H9 (cell line): ENCODE measurements around the gene PLEKHO1. TPM values are rescaled to one million over a fixed set of nuclear protein-coding genes. Genes with fewer than 3 reads are reported as not detected.
A peak's percentile ranks its signal among the peaks of the same experiment; 100 is the strongest.

Experiments used
- DNase-seq: peaks from one replicate; pipeline ENCODE4 v3.0.0-alpha.2; 2017
- H2AFZ ChIP-seq: one replicate; pipeline ENCODE4 v1.6.1; 2013; ENCODE audit warnings: mild to moderate bottlenecking, low read length, control low read depth, moderate library complexity
- H2AK5ac ChIP-seq: 2 replicates; pipeline ENCODE4 v1.6.1; 2013; ENCODE audit warnings: low read length, control low read depth, mixed read lengths; ENCODE audit not compliant: insufficient read length
- H2BK120ac ChIP-seq: one replicate; pipeline ENCODE4 v1.6.1; 2013; ENCODE audit warnings: low read depth, mild to moderate bottlenecking, low read length, control low read depth, inconsistent platforms; ENCODE audit not compliant: poor library complexity, severe bottlenecking
- H2BK12ac ChIP-seq: 2 replicates; pipeline ENCODE4 v1.6.1; 2013; ENCODE audit warnings: low read length, control low read depth, mixed read lengths, low read depth; ENCODE audit not compliant: insufficient read length
- H2BK15ac ChIP-seq: 2 replicates; pipeline ENCODE4 v1.6.1; 2013; ENCODE audit warnings: low read depth, low read length, control low read depth
- H2BK20ac ChIP-seq: one replicate; pipeline ENCODE4 v1.6.1; 2013; ENCODE audit warnings: low read depth, mild to moderate bottlenecking, low read length, control low read depth, inconsistent platforms; ENCODE audit not compliant: poor library complexity, severe bottlenecking
- H2BK5ac ChIP-seq: 2 replicates; pipeline ENCODE4 v1.6.1; 2013; ENCODE audit warnings: low read length, control low read depth, mixed read lengths; ENCODE audit not compliant: insufficient read length
- H3K14ac ChIP-seq: 2 replicates; pipeline ENCODE4 v1.6.1; 2013; ENCODE audit warnings: low read length, control low read depth; ENCODE audit not compliant: insufficient read depth
- H3K18ac ChIP-seq: 2 replicates; pipeline ENCODE4 v1.6.1; 2013; ENCODE audit warnings: low read depth, mild to moderate bottlenecking, mixed read lengths, low read length, control low read depth; ENCODE audit not compliant: insufficient read length
- H3K23ac ChIP-seq: 2 replicates; pipeline ENCODE4 v1.6.1; 2013; ENCODE audit warnings: low read length, control low read depth, mixed read lengths, low read depth; ENCODE audit not compliant: insufficient read length
- H3K23me2 ChIP-seq: 2 replicates; pipeline ENCODE4 v1.6.1; 2013; ENCODE audit warnings: low read depth, mild to moderate bottlenecking, mixed read lengths, low read length, control low read depth; ENCODE audit not compliant: insufficient read length, poor library complexity, severe bottlenecking
- H3K27ac ChIP-seq: 2 replicates; pipeline ENCODE4 v1.5.1; 2013; ENCODE audit warnings: low read length, control low read depth, mixed read lengths, low read depth; ENCODE audit not compliant: insufficient read length
- H3K27me3 ChIP-seq: 2 replicates; pipeline ENCODE4 v1.6.1; 2013; ENCODE audit warnings: low read length, control low read depth, inconsistent platforms; ENCODE audit not compliant: insufficient read depth
- H3K4ac ChIP-seq: 2 replicates; pipeline ENCODE4 v1.6.1; 2013; ENCODE audit warnings: low read depth, mild to moderate bottlenecking, control low read depth, inconsistent platforms, low read length, moderate library complexity
- H3K4me1 ChIP-seq: 2 replicates; pipeline ENCODE4 v1.6.1; 2013; ENCODE audit warnings: low read length, control low read depth, inconsistent platforms; ENCODE audit not compliant: insufficient read depth
- H3K4me2 ChIP-seq: 2 replicates; pipeline ENCODE4 v1.6.1; 2013; ENCODE audit warnings: low read length, control low read depth, mixed read lengths; ENCODE audit not compliant: insufficient read length, insufficient read depth
- H3K56ac ChIP-seq: 2 replicates; pipeline ENCODE4 v1.6.1; 2013; ENCODE audit warnings: low read depth, mild to moderate bottlenecking, mixed read lengths, low read length, control low read depth; ENCODE audit not compliant: insufficient read length
- H3K79me1 ChIP-seq: 2 replicates; pipeline ENCODE4 v1.6.1; 2013; ENCODE audit warnings: low read depth, mild to moderate bottlenecking, moderate library complexity, low read length, control low read depth, inconsistent platforms; ENCODE audit not compliant: insufficient read depth, poor library complexity, severe bottlenecking
- H3K79me2 ChIP-seq: 2 replicates; pipeline ENCODE4 v1.6.1; 2013; ENCODE audit warnings: low read length, control low read depth, inconsistent platforms; ENCODE audit not compliant: insufficient read depth
- H3K9ac ChIP-seq: 2 replicates; pipeline ENCODE4 v1.6.1; 2013; ENCODE audit warnings: low read length, control low read depth, mixed read lengths; ENCODE audit not compliant: insufficient read length; ENCODE audit errors: extremely low read depth
- H3K9me3 ChIP-seq: one replicate; pipeline ENCODE4 v1.6.1; 2013; ENCODE audit warnings: low read depth, low read length, inconsistent platforms; ENCODE audit not compliant: control insufficient read depth
- H3T11ph ChIP-seq: one replicate; pipeline ENCODE4 v1.6.1; 2013; ENCODE audit warnings: mild to moderate bottlenecking, low read length, control low read depth, inconsistent platforms
- H4K20me1 ChIP-seq: one replicate; pipeline ENCODE4 v1.6.1; 2013; ENCODE audit not compliant: control insufficient read depth, insufficient read length, insufficient read depth
- H4K5ac ChIP-seq: 2 replicates; pipeline ENCODE4 v1.6.1; 2013; ENCODE audit warnings: low read depth, mild to moderate bottlenecking, mixed read lengths, low read length, control low read depth; ENCODE audit not compliant: insufficient read length
- H4K8ac ChIP-seq: replicated peaks from 2 replicates; pipeline ENCODE4 v1.6.1; 2013; ENCODE audit warnings: low read length, control low read depth, mixed read lengths, low read depth; ENCODE audit not compliant: insufficient read length
- H4K91ac ChIP-seq: 2 replicates; pipeline ENCODE4 v1.6.1; 2013; ENCODE audit warnings: low read depth, mild to moderate bottlenecking, moderate library complexity, mixed read lengths, low read length, control low read depth; ENCODE audit not compliant: insufficient read length
- H3K27ac Mint-ChIP-seq, 3 experiments: 2 replicates in 2 of 3; 3 replicates in 1 of 3; pipeline ENCODE4 v1.8.0; 2020 to 2021; ENCODE audit warnings: mixed read lengths in 3 of 3, mild to moderate bottlenecking in 1 of 3, moderate library complexity in 1 of 3
- H3K27me3 Mint-ChIP-seq: 2 replicates; pipeline ENCODE4 v1.8.0; 2021; ENCODE audit warnings: low read depth, mild to moderate bottlenecking, moderate library complexity, mixed read lengths
- H3K36me3 Mint-ChIP-seq, 3 experiments: 2 replicates in 2 of 3; 3 replicates in 1 of 3; pipeline ENCODE4 v1.8.0; 2020 to 2021; ENCODE audit warnings: low read depth in 3 of 3, mixed read lengths in 3 of 3; ENCODE audit not compliant: insufficient read depth in 1 of 3
- H3K4me1 Mint-ChIP-seq, 2 experiments: 2 replicates each; pipeline ENCODE4 v1.8.0; 2020; ENCODE audit warnings: mixed read lengths in 2 of 2
- H3K4me3 Mint-ChIP-seq, 2 experiments: 2 replicates in 1 of 2; 3 replicates in 1 of 2; pipeline ENCODE4 v1.8.0; 2020 to 2021; ENCODE audit warnings: mild to moderate bottlenecking in 2 of 2, mixed read lengths in 2 of 2, moderate library complexity in 1 of 2
- H3K9me3 Mint-ChIP-seq, 2 experiments: 2 replicates in 1 of 2; 3 replicates in 1 of 2; pipeline ENCODE4 v1.8.0; 2020; ENCODE audit warnings: mild to moderate bottlenecking in 2 of 2, mixed read lengths in 2 of 2, moderate library complexity in 1 of 2
- WGBS: extraction: QIAGEN DNeasy Blood & Tissue Kit; methylation state at CpG from one replicate; pipeline ENCODE4 v1.1.7; 2013; ENCODE audit warnings: missing lambda C conversion rate, low lambda C conversion rate, mixed read lengths; ENCODE audit not compliant: insufficient read length; ENCODE audit errors: extremely low coverage; 5-methylcytosine and 5-hydroxymethylcytosine counted together
- total RNA-seq: library from RNA; stranded (reverse); gene quantifications from 2 replicates; pipeline ENCODE4 v1.2.1, GENCODE V29; 2021
- TF ChIP-seq, protein P1 (sequence below): fragments of 200-600 bp; sonication (generic); conservative IDR thresholded peaks from 3 replicates; pipeline ENCODE4 v1.8.0; 2021; ENCODE audit warnings: antibody characterized with exemption, mild to moderate bottlenecking

The PLEKHO1 gene
- total RNA-seq, 1 experiment from 2014 or later, result 48.1 TPM

GRCh38 chr1:150165622-150166612 is 16.2 kb downstream of the PLEKHO1 start:
- Histone ChIP-seq H3K79me2 (no peaks in the 10 kb centered on the region), H4K5ac (no peak overlapping the region), H3K9ac (no peak overlapping the region), H3K9me3 (no peaks in the 10 kb centered on the region), H3K56ac (no peak overlapping the region), H3K27me3 (no peaks in the 10 kb centered on the region), H2BK120ac (no peak overlapping the region), H2BK12ac (no peak overlapping the region), H3K4me1 (peaks cover 16% of the 10 kb centered on the region; the same call in 1 of the 2 replicates), H3K27ac (no peak overlapping the region), H3K18ac (no peak overlapping the region), H3K79me1 (no peaks in the 10 kb centered on the region), H2BK15ac (no peak overlapping the region), H3K4me2 (no peak overlapping the region), H2AFZ (no peak overlapping the region), H4K20me1 (no peaks in the 10 kb centered on the region), H2AK5ac (no peak overlapping the region), H4K8ac (no peak overlapping the region), H3K23me2 (peaks cover 7% of the 10 kb centered on the region), H3T11ph (no peak overlapping the region), H4K91ac (no peak overlapping the region), H2BK20ac (no peak overlapping the region), H3K14ac (no peak overlapping the region), H3K23ac (no peak overlapping the region), H3K4ac (no peak overlapping the region), H2BK5ac (no peak overlapping the region)
- TF ChIP-seq, protein P1, sequence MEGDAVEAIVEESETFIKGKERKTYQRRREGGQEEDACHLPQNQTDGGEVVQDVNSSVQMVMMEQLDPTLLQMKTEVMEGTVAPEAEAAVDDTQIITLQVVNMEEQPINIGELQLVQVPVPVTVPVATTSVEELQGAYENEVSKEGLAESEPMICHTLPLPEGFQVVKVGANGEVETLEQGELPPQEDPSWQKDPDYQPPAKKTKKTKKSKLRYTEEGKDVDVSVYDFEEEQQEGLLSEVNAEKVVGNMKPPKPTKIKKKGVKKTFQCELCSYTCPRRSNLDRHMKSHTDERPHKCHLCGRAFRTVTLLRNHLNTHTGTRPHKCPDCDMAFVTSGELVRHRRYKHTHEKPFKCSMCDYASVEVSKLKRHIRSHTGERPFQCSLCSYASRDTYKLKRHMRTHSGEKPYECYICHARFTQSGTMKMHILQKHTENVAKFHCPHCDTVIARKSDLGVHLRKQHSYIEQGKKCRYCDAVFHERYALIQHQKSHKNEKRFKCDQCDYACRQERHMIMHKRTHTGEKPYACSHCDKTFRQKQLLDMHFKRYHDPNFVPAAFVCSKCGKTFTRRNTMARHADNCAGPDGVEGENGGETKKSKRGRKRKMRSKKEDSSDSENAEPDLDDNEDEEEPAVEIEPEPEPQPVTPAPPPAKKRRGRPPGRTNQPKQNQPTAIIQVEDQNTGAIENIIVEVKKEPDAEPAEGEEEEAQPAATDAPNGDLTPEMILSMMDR, result peak; percentile 74
- WGBS, result no CpG with 5 or more reads among the region's 14 CpGs
- Mint-ChIP-seq H3K4me1 (peaks cover 40% of the 10 kb centered on the region in 2 experiments), H3K27me3 (no peaks in the 10 kb centered on the region; the same call in 1 of the 2 replicates), H3K9me3 (no peaks in the 10 kb centered on the region; a peak in 1 of 5 replicates), H3K27ac (no peak overlapping the region; a peak in 1 of 7 replicates), H3K36me3 (peaks cover 0 to 3% (median 2%) of the 10 kb centered on the region in 3 experiments; a peak in 2 of 7 replicates), H3K4me3 (no peak overlapping the region)
- DNase-seq, result peak; percentile 78
